ENCODE data around the gene SPAG16.

DNA sequence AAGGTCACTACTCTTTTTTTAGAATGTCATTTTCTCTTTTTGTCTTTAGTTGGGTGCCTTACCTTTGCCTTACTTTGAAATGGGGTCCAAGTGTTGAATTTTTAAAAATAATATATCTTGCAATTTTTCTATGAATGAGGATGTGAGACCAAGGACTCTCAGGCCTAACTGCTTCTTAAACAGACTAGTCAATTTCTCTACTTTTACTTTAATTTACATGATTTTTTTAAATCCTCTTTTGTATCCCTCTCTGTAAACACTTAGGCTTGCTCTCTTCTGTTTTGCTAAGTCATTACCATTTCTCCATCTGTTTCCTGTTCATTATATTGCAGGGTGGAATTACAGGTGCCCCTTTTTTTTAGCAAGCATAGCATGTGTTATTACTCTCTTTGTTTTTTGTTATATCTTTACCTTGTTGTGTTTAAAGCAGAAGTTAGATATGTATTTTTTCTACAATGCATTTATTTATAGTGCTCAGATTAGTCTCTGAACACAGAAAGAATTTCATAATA is 261.8 kb downstream of the SPAG16 start:
- TF ChIP-seq, protein P1, sequence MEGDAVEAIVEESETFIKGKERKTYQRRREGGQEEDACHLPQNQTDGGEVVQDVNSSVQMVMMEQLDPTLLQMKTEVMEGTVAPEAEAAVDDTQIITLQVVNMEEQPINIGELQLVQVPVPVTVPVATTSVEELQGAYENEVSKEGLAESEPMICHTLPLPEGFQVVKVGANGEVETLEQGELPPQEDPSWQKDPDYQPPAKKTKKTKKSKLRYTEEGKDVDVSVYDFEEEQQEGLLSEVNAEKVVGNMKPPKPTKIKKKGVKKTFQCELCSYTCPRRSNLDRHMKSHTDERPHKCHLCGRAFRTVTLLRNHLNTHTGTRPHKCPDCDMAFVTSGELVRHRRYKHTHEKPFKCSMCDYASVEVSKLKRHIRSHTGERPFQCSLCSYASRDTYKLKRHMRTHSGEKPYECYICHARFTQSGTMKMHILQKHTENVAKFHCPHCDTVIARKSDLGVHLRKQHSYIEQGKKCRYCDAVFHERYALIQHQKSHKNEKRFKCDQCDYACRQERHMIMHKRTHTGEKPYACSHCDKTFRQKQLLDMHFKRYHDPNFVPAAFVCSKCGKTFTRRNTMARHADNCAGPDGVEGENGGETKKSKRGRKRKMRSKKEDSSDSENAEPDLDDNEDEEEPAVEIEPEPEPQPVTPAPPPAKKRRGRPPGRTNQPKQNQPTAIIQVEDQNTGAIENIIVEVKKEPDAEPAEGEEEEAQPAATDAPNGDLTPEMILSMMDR (conservative IDR thresholded peaks at IDR 0.05; ENCODE audit: low read length), result no peak
- TF ChIP-seq EZH2phosphoT487 (IDR thresholded peaks at IDR 0.05; ENCODE audit: borderline replicate concordance), result no peak
